Transverse colon (tissue), 4 donors: ENCODE results near the gene PTPN6. TPM values are rescaled to one million over a fixed set of nuclear protein-coding genes. Genes with fewer than 3 reads are reported as not detected.

Source experiments
- DNase-seq: peaks from one replicate; pipeline ENCODE4 v3.0.0-alpha.2; 2019
- H3K27ac ChIP-seq, 4 donors: fragments of 200-600 bp; sonication (generic); 2 replicates each; pipeline ENCODE4 v1.5.1; 2016 to 2018; ENCODE audit warnings: inconsistent platforms in 4 of 4
- H3K27me3 ChIP-seq: fragments of 200-600 bp; sonication (generic); 2 replicates; pipeline ENCODE4 v1.5.1; 2017; ENCODE audit warnings: inconsistent platforms
- H3K36me3 ChIP-seq, 4 donors: fragments of 200-600 bp; sonication (generic); 2 replicates each; pipeline ENCODE4 v1.5.1; 2017 to 2019; ENCODE audit warnings: inconsistent platforms in 4 of 4
- H3K4me1 ChIP-seq, 4 donors: fragments of 200-600 bp; sonication (generic); 2 replicates each; pipeline ENCODE4 v1.5.1; 2017 to 2020; ENCODE audit warnings: inconsistent platforms in 4 of 4
- H3K4me3 ChIP-seq, 4 donors: fragments of 200-600 bp; sonication (generic); 1 replicate in 1 of 4; 2 replicates in 3 of 4; pipeline versions ENCODE4 v1.5.1 to v1.6.1; 2017 to 2019; ENCODE audit warnings: inconsistent platforms in 4 of 4
- H3K9me3 ChIP-seq, 2 donors: fragments of 200-600 bp; sonication (generic); 2 replicates each; pipeline ENCODE4 v1.5.1; 2017 to 2019; ENCODE audit warnings: inconsistent platforms in 2 of 2
- CTCF ChIP-seq, 5 experiments: fragments of 200-600 bp in 3 of 5; fragments of 450-650 bp in 2 of 5; sonication (generic) in 3 of 5; IDR thresholded peaks; 1 replicate in 2 of 5; 2 replicates in 3 of 5; pipeline ENCODE4 v1.5.1; 2016 to 2017; ENCODE audit warnings: antibody characterized with exemption in 5 of 5, inconsistent platforms in 3 of 5, mild to moderate bottlenecking in 2 of 5, moderate library complexity in 1 of 5
- EP300 ChIP-seq: sonication (generic); formaldehyde crosslinking; IDR thresholded peaks from one replicate; pipeline ENCODE4 v1.6.1; 2017; ENCODE audit warnings: antibody characterized with exemption, low read depth
- POLR2A ChIP-seq: fragments of 450-650 bp; IDR thresholded peaks from one replicate; pipeline ENCODE4 v1.6.1; 2016; ENCODE audit warnings: antibody characterized with exemption, mild to moderate bottlenecking, moderate library complexity
- POLR2AphosphoS5 ChIP-seq, 3 donors: sonication (generic); formaldehyde crosslinking; IDR thresholded peaks; one replicate each; pipeline ENCODE4 v1.6.1; 2016; ENCODE audit warnings: antibody characterized with exemption in 3 of 3
- WGBS, 2 donors: methylation state at CpG; one replicate each; pipeline ENCODE4 v1.1.5; 2018; ENCODE audit warnings: low coverage in 1 of 2; 5-methylcytosine and 5-hydroxymethylcytosine counted together
- in situ Hi-C, 4 donors: fragments of 200-750 bp; cut with MboI; loops; one replicate each; pipeline versions ENCODE4 v1.15.0 to v1.15.1; 2017; ENCODE audit warnings: low sequenced_read_pairs in 3 of 4, low pct_ligation_motif_present in 1 of 4, low pct_unique_long_range_greater_than_20kb in 1 of 4
- intact Hi-C: fragments of 100-400 bp; cut with DNase I; formaldehyde crosslinking; loops from one replicate; pipeline ENCODE4 v1.15.1; 2023; ENCODE audit warnings: low total_unique reads
- total RNA-seq, 4 donors: library from RNA; depleted of rRNA; stranded (reverse); fragments of >200 nt; gene quantifications; one replicate each; pipeline ENCODE4 v1.1.0, GENCODE V29; 2016

Gene PTPN6
- total RNA-seq, 4 donors from 2014 or later = 21.7 to 49.0 (median 36.1) TPM

GRCh38 chr12:6953442-6954315 is 2.5 kb downstream of the PTPN6 start:
- DNase-seq = peak; percentile 79
- peak overlapping the region; percentile 77 to 89 (median 82) for H3K27ac ChIP-seq
- in situ Hi-C loops = no loop called here
- no peaks in the 10 kb centered on the region for H3K27me3 ChIP-seq
- peak overlapping the region in 2 of 4 donors; percentile 28 to 49 for H3K4me3 ChIP-seq
- no peaks in the 10 kb centered on the region for H3K36me3 ChIP-seq
- 17 to 53% methylated on average over 1 to 24 of the region's 24 CpGs for WGBS, 2 donors
- peaks cover 0 to 35% (median 6%) of the 10 kb centered on the region in 4 donors for H3K4me1 ChIP-seq
- no peaks in the 10 kb centered on the region for H3K9me3 ChIP-seq
- intact Hi-C loops = no loop called here
- TF ChIP-seq EP300 (no peak), POLR2A (peak; percentile 51), POLR2AphosphoS5 (IDR thresholded peaks at IDR 0.05) (peak; percentile 13 to 75 (median 31)), CTCF (IDR thresholded peaks at IDR 0.05) (no peak)

GRCh38 chr12:6954316-6955107 is 3.4 kb downstream of the PTPN6 start:
- in situ Hi-C loops = no loop called here
- WGBS, 2 donors = 77 to 80% methylated on average over 1 to 18 of the region's 21 CpGs

GRCh38 chr12:6955108-6956020 is 4.2 kb downstream of the PTPN6 start:
- TF ChIP-seq POLR2A = no peak
- no peak for TF ChIP-seq POLR2AphosphoS5 (IDR thresholded peaks at IDR 0.05)
- TF ChIP-seq EP300 = no peak
- TF ChIP-seq CTCF (IDR thresholded peaks at IDR 0.05) = no peak
- Histone ChIP-seq H3K27me3 (no peaks in the 10 kb centered on the region), H3K4me3 (no peak overlapping the region), H3K9me3 (no peaks in the 10 kb centered on the region), H3K36me3 (no peaks in the 10 kb centered on the region), H3K4me1 (peaks cover 4 to 35% (median 11%) of the 10 kb centered on the region in 4 donors), H3K27ac (peak overlapping the region; percentile 77 to 95 (median 86))
- intact Hi-C loops = no loop called here
- in situ Hi-C loops = no loop called here
- 85 to 92% methylated on average over 4 to 22 of the region's 22 CpGs for WGBS, 2 donors
- peak; percentile 7 for DNase-seq

More at GRCh38 chr12:6954316-6955107, 3.4 kb downstream of the PTPN6 start:
- H3K36me3 ChIP-seq = no peaks in the 10 kb centered on the region
- no peak for DNase-seq
- peaks cover 0 to 32% (median 6%) of the 10 kb centered on the region in 4 donors for H3K4me1 ChIP-seq
- TF ChIP-seq CTCF (IDR thresholded peaks at IDR 0.05) (no peak), EP300 (no peak), POLR2AphosphoS5 (IDR thresholded peaks at IDR 0.05) (no peak), POLR2A (no peak)
- H3K27me3 ChIP-seq = no peaks in the 10 kb centered on the region
- H3K4me3 ChIP-seq = peak overlapping the region in 1 of 4 donors; percentile 49
- peak overlapping the region; percentile 77 to 89 (median 82) for H3K27ac ChIP-seq
- no peaks in the 10 kb centered on the region for H3K9me3 ChIP-seq
- intact Hi-C loops = no loop called here
